Smooth muscle cell (in vitro differentiated cells): Measurements from ENCODE around the gene ZNF14. TPM values are rescaled to one million over a fixed set of nuclear protein-coding genes. Genes with fewer than 3 reads are reported as not detected.

Source experiments
- DNase-seq: peaks from one replicate; lab custom pipeline; 2025; ENCODE audit not compliant: unreplicated experiment; lab: John Stamatoyannopoulos, UW
- H2AFZ ChIP-seq: fragments of 200-600 bp; sonication (generic); 2 replicates; pipeline ENCODE4 v1.6.0; 2016; ENCODE audit warnings: antibody characterized with exemption, low read depth, mild to moderate bottlenecking
- H3F3A ChIP-seq: fragments of 200-600 bp; sonication (generic); 2 replicates; pipeline ENCODE4 v1.6.0; 2017; ENCODE audit warnings: antibody characterized with exemption, low read depth
- H3K27ac ChIP-seq: fragments of 200-600 bp; sonication (generic); 2 replicates; pipeline ENCODE4 v1.5.1; 2016; ENCODE audit warnings: low read depth, mild to moderate bottlenecking
- H3K27me3 ChIP-seq: fragments of 200-600 bp; sonication (generic); 2 replicates; pipeline ENCODE4 v1.6.1; 2016; ENCODE audit warnings: low read depth, mild to moderate bottlenecking
- H3K36me3 ChIP-seq: fragments of 200-600 bp; sonication (generic); 2 replicates; pipeline ENCODE4 v1.5.1; 2016; ENCODE audit warnings: low read depth
- H3K4me1 ChIP-seq: fragments of 200-600 bp; sonication (generic); 2 replicates; pipeline ENCODE4 v1.5.1; 2016; ENCODE audit warnings: low read depth
- H3K4me2 ChIP-seq: fragments of 200-600 bp; sonication (generic); 2 replicates; pipeline ENCODE4 v1.6.0; 2016; ENCODE audit warnings: mild to moderate bottlenecking
- H3K4me3 ChIP-seq: fragments of 200-600 bp; sonication (generic); 2 replicates; pipeline ENCODE4 v1.5.1; 2016; ENCODE audit warnings: mild to moderate bottlenecking
- H3K79me2 ChIP-seq: fragments of 200-600 bp; sonication (generic); 2 replicates; pipeline ENCODE4 v1.6.0; 2016; ENCODE audit warnings: low read depth, mild to moderate bottlenecking
- H3K9ac ChIP-seq: fragments of 200-600 bp; sonication (generic); 2 replicates; pipeline ENCODE4 v1.6.0; 2016; ENCODE audit warnings: low read depth
- H3K9me3 ChIP-seq: fragments of 200-600 bp; sonication (generic); replicated peaks from 2 replicates; pipeline ENCODE4 v1.5.1; 2016; ENCODE audit warnings: low read depth
- H4K20me1 ChIP-seq: fragments of 200-600 bp; sonication (generic); 2 replicates; pipeline ENCODE4 v1.6.0; 2016; ENCODE audit warnings: low read depth
- WGBS: methylation state at CpG from one replicate; pipeline ENCODE4 v1.1.7; 2016; ENCODE audit warnings: low lambda C conversion rate; 5-methylcytosine and 5-hydroxymethylcytosine counted together
- polyA plus RNA-seq: library from polyadenylated mRNA; unstranded; fragments of >200 nt; fragmentation: Nextera tagmentation; extraction: Ambion mirVana; gene quantifications from 2 replicates; pipeline ENCODE4 v1.2.1, GENCODE V29; 2016
- total RNA-seq: library from RNA; depleted of rRNA; stranded (reverse); fragments of >200 nt; gene quantifications from 2 replicates; pipeline ENCODE4 v1.2.3, GENCODE V29; 2014
- TF ChIP-seq, protein P1 (sequence below): fragments of 200-600 bp; sonication (generic); IDR thresholded peaks from 2 replicates; pipeline ENCODE4 v1.5.1; 2017; ENCODE audit warnings: borderline replicate concordance, mild to moderate bottlenecking, antibody characterized with exemption; ENCODE audit not compliant: insufficient read depth, poor library complexity, severe bottlenecking

ZNF14 gene
- total and polyA plus RNA-seq, 2 experiments from 2014 or later, result 1.2 to 3.8 TPM

- H3K27me3 ChIP-seq, result no peaks in the 10 kb centered on the region
- WGBS, result 2% methylated on average over 76 of the region's 85 CpGs
- peaks cover 15% of the 10 kb centered on the region for H3K4me1 ChIP-seq
- no peaks in the 10 kb centered on the region for H3K9me3 ChIP-seq
- H3K4me2 ChIP-seq, result peak within 1 kb of the TSS; percentile 95
- peak within 1 kb of the TSS; percentile 74 for H3K9ac ChIP-seq
- peaks cover 34% of the 10 kb centered on the region for H3K79me2 ChIP-seq
- TF ChIP-seq, protein P1, sequence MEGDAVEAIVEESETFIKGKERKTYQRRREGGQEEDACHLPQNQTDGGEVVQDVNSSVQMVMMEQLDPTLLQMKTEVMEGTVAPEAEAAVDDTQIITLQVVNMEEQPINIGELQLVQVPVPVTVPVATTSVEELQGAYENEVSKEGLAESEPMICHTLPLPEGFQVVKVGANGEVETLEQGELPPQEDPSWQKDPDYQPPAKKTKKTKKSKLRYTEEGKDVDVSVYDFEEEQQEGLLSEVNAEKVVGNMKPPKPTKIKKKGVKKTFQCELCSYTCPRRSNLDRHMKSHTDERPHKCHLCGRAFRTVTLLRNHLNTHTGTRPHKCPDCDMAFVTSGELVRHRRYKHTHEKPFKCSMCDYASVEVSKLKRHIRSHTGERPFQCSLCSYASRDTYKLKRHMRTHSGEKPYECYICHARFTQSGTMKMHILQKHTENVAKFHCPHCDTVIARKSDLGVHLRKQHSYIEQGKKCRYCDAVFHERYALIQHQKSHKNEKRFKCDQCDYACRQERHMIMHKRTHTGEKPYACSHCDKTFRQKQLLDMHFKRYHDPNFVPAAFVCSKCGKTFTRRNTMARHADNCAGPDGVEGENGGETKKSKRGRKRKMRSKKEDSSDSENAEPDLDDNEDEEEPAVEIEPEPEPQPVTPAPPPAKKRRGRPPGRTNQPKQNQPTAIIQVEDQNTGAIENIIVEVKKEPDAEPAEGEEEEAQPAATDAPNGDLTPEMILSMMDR, result no peak
- H4K20me1 ChIP-seq, result peaks cover 31% of the 10 kb centered on the region
- H3K4me3 ChIP-seq, result peak within 1 kb of the TSS; percentile 65
- no peaks in the 10 kb centered on the region for H3F3A ChIP-seq
- H3K36me3 ChIP-seq, result no peaks in the 10 kb centered on the region
- H2AFZ ChIP-seq, result peak within 1 kb of the TSS; percentile 78
- peak within 1 kb of the TSS; percentile 67 for H3K27ac ChIP-seq
- DNase-seq, result peak; percentile 98
Observed at GRCh38 chr19:19663256-19664120, 69.4 kb downstream of the ZNF14 start, which contains the start of gene ATP13A1. TSS of gene ATP13A1 (minus strand) at chr19:19663676. CDS start at chr19:19663666, 10 bp downstream.

- H3F3A ChIP-seq, result no peaks in the 10 kb centered on the region
- H3K4me2 ChIP-seq, result peak overlapping the region; percentile 95
- H3K79me2 ChIP-seq, result peaks cover 34% of the 10 kb centered on the region
- no peaks in the 10 kb centered on the region for H3K9me3 ChIP-seq
- peak overlapping the region; percentile 67 for H3K27ac ChIP-seq
- peak overlapping the region; percentile 74 for H3K9ac ChIP-seq
- no peak overlapping the region for H2AFZ ChIP-seq
- 10% methylated on average over 17 of the region's 17 CpGs for WGBS
- H3K4me3 ChIP-seq, result peak overlapping the region; percentile 65
- no peaks in the 10 kb centered on the region for H3K36me3 ChIP-seq
- TF ChIP-seq, protein P1, result no peak
- peaks cover 15% of the 10 kb centered on the region for H3K4me1 ChIP-seq
- peaks cover 31% of the 10 kb centered on the region for H4K20me1 ChIP-seq
- H3K27me3 ChIP-seq, result no peaks in the 10 kb centered on the region
- no peak for DNase-seq
Observed at GRCh38 chr19:19662871-19663255, 70.0 kb downstream of the ZNF14 start.

DNA sequence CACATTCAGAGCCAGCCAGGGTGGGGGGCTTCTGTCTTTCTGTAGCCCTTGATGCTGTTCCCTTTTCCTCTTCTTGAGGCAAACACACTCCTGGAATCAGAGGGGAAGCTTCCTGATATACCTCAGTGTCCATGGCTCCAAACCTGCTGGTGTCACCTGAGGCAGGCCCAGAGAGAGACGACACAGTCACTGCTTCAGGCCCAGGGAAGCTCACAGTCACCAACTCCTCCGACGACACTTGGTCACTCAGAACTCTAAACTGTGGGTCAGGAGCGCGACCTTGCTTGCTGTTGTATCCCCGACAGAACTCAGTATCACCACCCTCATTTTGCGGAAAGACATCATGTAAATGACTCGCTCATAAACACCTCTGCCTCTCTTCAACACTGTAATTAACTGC lies 70.6 kb downstream of the ZNF14 start:
- Histone ChIP-seq H3K36me3 (no peaks in the 10 kb centered on the region), H3F3A (no peaks in the 10 kb centered on the region), H3K4me3 (peak overlapping the region; percentile 65), H3K9me3 (no peaks in the 10 kb centered on the region), H3K9ac (peak overlapping the region; percentile 74), H4K20me1 (peaks cover 31% of the 10 kb centered on the region), H3K4me2 (peak overlapping the region; percentile 95), H3K79me2 (peaks cover 34% of the 10 kb centered on the region), H2AFZ (no peak overlapping the region), H3K27ac (no peak overlapping the region), H3K27me3 (no peaks in the 10 kb centered on the region), H3K4me1 (peaks cover 15% of the 10 kb centered on the region)
- no peak for DNase-seq
- 79% methylated on average over 8 of the region's 8 CpGs for WGBS
- TF ChIP-seq, protein P1, result no peak
